Measurements from ENCODE around the gene SEMA4A.
A peak's percentile ranks its signal among the peaks of the same experiment; 100 is the strongest.
"Not testable (repeated sequence)": the region's sequence is repeated elsewhere in the genome, so short reads cannot be mapped to it uniquely, and the experiment has no call there.

Gene SEMA4A

GRCh38 chr1:156153362-156153761, at the start of gene SEMA4A:
SEMA4A (plus strand) TSS chr1:156153585; CDS start chr1:156154579, 994 bp downstream.
- no peak for DNase-seq

GRCh38 chr1:156104065-156104810, 49.1 kb upstream of the SEMA4A start:
- peak; percentile 48 for DNase-seq

- no peak for DNase-seq
Measured at GRCh38 chr1:156104861-156105832, 48.2 kb upstream of the SEMA4A start.

GRCh38 chr1:156106624-156107488, 46.5 kb upstream of the SEMA4A start:
- no peak for DNase-seq

- DNase-seq, result no peak
Measured at GRCh38 chr1:156108057-156108456, 45.3 kb upstream of the SEMA4A start.

- DNase-seq, result no peak
Measured at GRCh38 chr1:156108664-156109241, 44.6 kb upstream of the SEMA4A start.

- DNase-seq, result no peak
Measured at GRCh38 chr1:156110252-156110651, 43.1 kb upstream of the SEMA4A start.

- DNase-seq, result no peak
Measured at GRCh38 chr1:156111355-156111962, 41.9 kb upstream of the SEMA4A start.

GRCh38 chr1:156112276-156113137, 40.9 kb upstream of the SEMA4A start:
- DNase-seq, result no peak

- DNase-seq, result no peak
Measured at GRCh38 chr1:156113282-156113950, 40.0 kb upstream of the SEMA4A start.

GRCh38 chr1:156114101-156114918, 39.1 kb upstream of the SEMA4A start, which contains the start of gene LMNA:
LMNA (plus strand) TSS chr1:156114711; CDS start chr1:156114919, 208 bp downstream.
- DNase-seq, result peak; percentile 86

- DNase-seq, result no peak
Measured at GRCh38 chr1:156114919-156115513, 38.4 kb upstream of the SEMA4A start.

- no peak for DNase-seq
Measured at GRCh38 chr1:156115514-156116374, 37.6 kb upstream of the SEMA4A start.

- DNase-seq, result not testable (repeated sequence)
Measured at GRCh38 chr1:156116731-156117130, 36.7 kb upstream of the SEMA4A start.

GRCh38 chr1:156117414-156118176, 35.8 kb upstream of the SEMA4A start:
- DNase-seq, result no peak

GRCh38 chr1:156118177-156118868, 35.1 kb upstream of the SEMA4A start:
- no peak for DNase-seq

Measured in stimulated activated CD4-positive, alpha-beta T cell treated with anti-CD3 and anti-CD28 coated beads, Interleukin-4, amount 100 ng/mL, for 24 hours (primary cell).